EL (cell line): ENCODE results near the gene FAAP20.
"Not testable (repeated sequence)": the region's sequence is repeated elsewhere in the genome, so short reads cannot be mapped to it uniquely, and the experiment has no call there.

Source experiments
- DNase-seq: peaks from one replicate; pipeline ENCODE4 v3.0.0-alpha.2; 2016

Gene FAAP20

GRCh38 chr1:2154022-2154421 is 40.5 kb downstream of the FAAP20 start:
- DNase-seq, result no peak

- no peak for DNase-seq
Measured at GRCh38 chr1:2152954-2153353, 41.6 kb downstream of the FAAP20 start.

- no peak for DNase-seq
Measured at GRCh38 chr1:2151911-2152310, 42.7 kb downstream of the FAAP20 start.

GRCh38 chr1:2151252-2151651 is 43.3 kb downstream of the FAAP20 start:
- DNase-seq, result no peak

- no peak for DNase-seq
Measured at GRCh38 chr1:2150801-2151200, 43.8 kb downstream of the FAAP20 start.

- no peak for DNase-seq
Measured at GRCh38 chr1:2148691-2149090, 45.9 kb downstream of the FAAP20 start.

GRCh38 chr1:2147869-2148268 is 46.7 kb downstream of the FAAP20 start:
- DNase-seq, result not testable (repeated sequence)

- no peak for DNase-seq
Measured at GRCh38 chr1:2146836-2147517, 47.6 kb downstream of the FAAP20 start.

- no peak for DNase-seq
Measured at GRCh38 chr1:2145946-2146835, 48.4 kb downstream of the FAAP20 start.

GRCh38 chr1:2144501-2145090 is 50.0 kb downstream of the FAAP20 start:
- no peak for DNase-seq

- no peak for DNase-seq
Measured at GRCh38 chr1:2143814-2144500, 50.6 kb downstream of the FAAP20 start.

- DNase-seq, result no peak
Measured at GRCh38 chr1:2141025-2141424, 53.5 kb downstream of the FAAP20 start.
